IPS-20b (cell line): ENCODE results near the gene SMLR1.

ENCODE experiments used
- H3K27ac ChIP-seq: one replicate; pipeline ENCODE4 v1.5.1; 2013; ENCODE audit warnings: low read length
- H3K27me3 ChIP-seq: 2 replicates; pipeline ENCODE4 v1.6.1; 2013; ENCODE audit warnings: mild to moderate bottlenecking, low read length, inconsistent platforms; ENCODE audit not compliant: insufficient read depth
- H3K36me3 ChIP-seq: 2 replicates; pipeline ENCODE4 v1.6.1; 2013; ENCODE audit warnings: low read depth, mild to moderate bottlenecking, inconsistent platforms, low read length, moderate library complexity; ENCODE audit not compliant: insufficient read depth
- H3K4me1 ChIP-seq: 2 replicates; pipeline ENCODE4 v1.6.1; 2013; ENCODE audit warnings: mild to moderate bottlenecking, control low read depth, inconsistent platforms, low read length, moderate library complexity; ENCODE audit not compliant: insufficient read depth
- H3K4me3 ChIP-seq: 2 replicates; pipeline ENCODE4 v1.5.1; 2013; ENCODE audit warnings: mild to moderate bottlenecking, low read length, inconsistent platforms
- H3K9ac ChIP-seq: 2 replicates; pipeline ENCODE4 v1.6.1; 2013; ENCODE audit warnings: low read depth, mild to moderate bottlenecking, inconsistent platforms, low read length, moderate library complexity
- H3K9me3 ChIP-seq: 2 replicates; pipeline ENCODE4 v1.6.1; 2013; ENCODE audit warnings: mild to moderate bottlenecking, low read depth, low read length, inconsistent platforms; ENCODE audit not compliant: insufficient read depth

SMLR1 gene

DNA sequence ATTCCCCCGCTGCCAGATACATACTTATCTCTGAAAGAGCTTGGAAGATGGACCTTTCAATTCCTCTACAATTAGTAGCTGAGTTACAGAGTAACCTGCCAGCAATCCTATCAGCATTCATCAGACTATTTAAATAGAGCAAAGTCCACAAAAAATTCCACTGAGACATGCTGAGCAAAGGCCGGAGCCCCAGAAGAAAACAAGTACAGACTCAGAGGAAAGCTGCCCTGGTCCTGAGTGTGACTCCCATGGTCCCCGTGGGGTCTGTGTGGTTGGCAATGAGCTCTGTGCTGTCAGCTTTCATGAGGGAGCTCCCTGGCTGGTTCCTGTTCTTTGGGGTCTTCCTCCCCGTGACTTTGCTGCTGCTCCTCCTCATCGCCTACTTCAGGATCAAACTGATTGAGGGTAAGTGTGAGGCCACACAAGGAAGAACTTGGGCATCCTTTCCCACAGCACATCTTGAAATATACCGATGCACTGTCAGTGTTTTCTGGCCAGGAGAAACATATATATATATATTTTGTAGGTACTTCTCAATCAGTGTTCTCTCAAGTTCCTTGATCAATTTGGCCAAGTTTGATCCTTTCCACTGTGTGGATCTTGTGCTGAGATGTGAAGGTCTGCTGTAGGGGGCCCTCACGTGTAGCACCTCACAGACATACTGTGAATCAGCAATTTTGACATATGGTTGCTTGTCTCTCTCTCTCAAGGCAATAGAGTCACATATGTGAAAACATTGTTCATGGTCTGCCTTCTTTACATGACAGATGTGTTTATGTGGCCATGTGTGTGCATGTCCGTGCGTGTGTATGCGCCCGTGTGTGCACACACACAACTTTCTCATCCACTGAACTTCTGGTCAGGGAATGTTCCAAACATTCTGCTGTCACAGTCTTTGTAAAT lies at the start of gene SMLR1:
Gene SMLR1, plus strand, starts transcription at position 160 of the 903 bp plus-strand sequence. Its CDS starts 8 bp downstream, at position 168.
- Histone ChIP-seq H3K36me3 (no peaks in the 10 kb centered on the region), H3K4me3 (no peak within 1 kb of the TSS), H3K9ac (no peak within 1 kb of the TSS), H3K27ac (no peak within 1 kb of the TSS), H3K9me3 (no peaks in the 10 kb centered on the region), H3K27me3 (no peaks in the 10 kb centered on the region), H3K4me1 (peaks cover 15% of the 10 kb centered on the region)

DNA sequence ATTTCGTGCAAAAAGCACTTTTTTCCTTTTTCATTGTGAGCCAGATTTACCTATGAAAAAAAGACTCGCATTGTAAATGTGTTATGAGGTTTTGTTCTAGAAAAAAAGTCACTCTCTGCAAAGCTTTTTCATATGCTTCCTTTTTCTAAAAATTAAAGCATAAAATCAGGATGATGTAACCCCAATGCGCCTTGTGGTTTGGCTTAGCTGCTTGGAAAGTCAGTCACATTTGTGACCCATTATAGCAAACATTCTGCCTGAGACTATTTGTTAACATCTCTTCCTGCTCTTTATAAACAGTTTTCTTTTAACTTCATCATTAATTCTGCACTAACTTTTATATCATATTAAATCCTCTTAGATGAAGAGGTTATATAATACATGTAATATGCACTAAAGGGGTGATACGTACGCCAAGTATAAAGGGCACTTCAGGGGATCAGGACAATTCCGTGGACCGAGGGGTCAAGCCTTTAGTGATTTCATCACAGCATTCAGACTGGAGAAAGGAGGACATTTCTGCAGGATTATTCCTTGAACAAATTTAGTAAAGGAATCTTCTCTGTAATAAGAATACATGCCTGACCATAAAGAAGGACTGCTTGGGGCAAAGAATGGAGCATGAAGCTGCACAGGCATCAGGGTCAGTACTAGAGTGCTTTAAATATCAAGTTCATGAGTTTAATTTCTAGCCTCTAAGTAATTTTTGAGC lies 48.1 kb upstream of the SMLR1 start:
- H3K27ac ChIP-seq: no peak overlapping the region
- no peak overlapping the region for H3K4me3 ChIP-seq
- H3K9ac ChIP-seq: no peak overlapping the region
- no peaks in the 10 kb centered on the region for H3K27me3 ChIP-seq
- no peaks in the 10 kb centered on the region for H3K9me3 ChIP-seq
- no peaks in the 10 kb centered on the region for H3K4me1 ChIP-seq
- H3K36me3 ChIP-seq: no peaks in the 10 kb centered on the region

DNA sequence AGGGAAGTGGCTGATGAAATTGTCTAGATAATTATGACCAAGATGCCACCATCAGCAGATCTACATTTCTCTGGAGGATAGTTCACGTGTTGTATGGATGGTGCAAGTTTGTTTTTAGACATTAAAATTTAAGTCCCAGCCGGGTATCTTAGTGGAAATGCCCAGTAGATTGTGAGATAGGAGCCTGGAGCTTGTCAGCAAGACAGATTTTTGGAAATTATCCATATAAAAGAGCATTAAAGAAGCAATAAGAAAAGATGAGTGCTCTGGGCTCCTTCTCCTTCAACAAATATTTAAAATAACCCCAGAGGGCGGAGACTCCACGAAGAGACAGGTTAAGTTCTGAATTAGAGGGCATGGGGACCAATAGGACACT lies 47.6 kb upstream of the SMLR1 start:
- no peaks in the 10 kb centered on the region for H3K27me3 ChIP-seq
- no peaks in the 10 kb centered on the region for H3K36me3 ChIP-seq
- H3K9me3 ChIP-seq: no peaks in the 10 kb centered on the region
- no peak overlapping the region for H3K27ac ChIP-seq
- H3K4me3 ChIP-seq: no peak overlapping the region
- no peak overlapping the region for H3K9ac ChIP-seq
- H3K4me1 ChIP-seq: no peaks in the 10 kb centered on the region

DNA sequence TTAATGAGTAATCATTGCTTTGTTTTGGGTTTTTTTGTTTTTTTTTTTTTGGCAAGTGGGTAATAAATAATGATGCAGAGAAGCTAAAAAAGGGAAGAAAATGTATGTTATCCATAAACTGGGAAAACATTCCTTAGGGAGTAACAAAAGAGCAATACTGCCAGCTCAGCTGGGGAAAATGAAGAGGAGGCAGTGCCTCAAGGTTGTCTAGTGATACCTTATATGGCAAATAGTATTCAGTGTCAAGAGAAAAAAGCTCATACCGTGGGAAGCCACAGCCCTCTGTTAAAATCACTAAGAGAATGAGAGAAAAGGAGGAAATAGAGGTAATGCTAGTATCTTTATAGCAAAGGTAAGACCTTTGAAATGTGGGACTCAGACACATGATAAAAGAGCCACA lies 47.1 kb upstream of the SMLR1 start:
- H3K4me1 ChIP-seq: no peaks in the 10 kb centered on the region
- H3K36me3 ChIP-seq: no peaks in the 10 kb centered on the region
- H3K9me3 ChIP-seq: no peaks in the 10 kb centered on the region
- no peak overlapping the region for H3K4me3 ChIP-seq
- H3K27me3 ChIP-seq: no peaks in the 10 kb centered on the region
- H3K9ac ChIP-seq: no peak overlapping the region
- H3K27ac ChIP-seq: no peak overlapping the region

DNA sequence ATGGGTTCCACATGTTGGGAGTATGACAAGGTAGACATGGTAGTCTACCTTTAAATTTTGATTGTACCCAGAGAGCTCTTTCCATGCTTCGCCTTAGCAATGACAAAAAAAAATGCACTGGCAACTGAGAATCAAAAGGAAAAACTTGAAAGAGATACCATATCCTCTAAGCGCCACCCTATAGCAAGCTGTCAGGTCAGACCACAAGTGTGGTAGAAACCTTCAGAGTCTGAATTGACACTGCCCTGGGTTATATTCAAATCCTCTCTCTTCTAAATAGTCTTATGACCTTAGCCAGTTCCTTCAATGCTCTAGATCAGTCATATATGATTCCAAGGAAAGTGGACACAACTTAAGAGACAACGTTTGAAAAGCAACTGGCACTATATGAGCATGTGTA lies 45.6 kb upstream of the SMLR1 start:
- no peaks in the 10 kb centered on the region for H3K4me1 ChIP-seq
- H3K9me3 ChIP-seq: no peaks in the 10 kb centered on the region
- no peak overlapping the region for H3K27ac ChIP-seq
- H3K9ac ChIP-seq: no peak overlapping the region
- no peaks in the 10 kb centered on the region for H3K36me3 ChIP-seq
- H3K27me3 ChIP-seq: no peaks in the 10 kb centered on the region
- H3K4me3 ChIP-seq: no peak overlapping the region

DNA sequence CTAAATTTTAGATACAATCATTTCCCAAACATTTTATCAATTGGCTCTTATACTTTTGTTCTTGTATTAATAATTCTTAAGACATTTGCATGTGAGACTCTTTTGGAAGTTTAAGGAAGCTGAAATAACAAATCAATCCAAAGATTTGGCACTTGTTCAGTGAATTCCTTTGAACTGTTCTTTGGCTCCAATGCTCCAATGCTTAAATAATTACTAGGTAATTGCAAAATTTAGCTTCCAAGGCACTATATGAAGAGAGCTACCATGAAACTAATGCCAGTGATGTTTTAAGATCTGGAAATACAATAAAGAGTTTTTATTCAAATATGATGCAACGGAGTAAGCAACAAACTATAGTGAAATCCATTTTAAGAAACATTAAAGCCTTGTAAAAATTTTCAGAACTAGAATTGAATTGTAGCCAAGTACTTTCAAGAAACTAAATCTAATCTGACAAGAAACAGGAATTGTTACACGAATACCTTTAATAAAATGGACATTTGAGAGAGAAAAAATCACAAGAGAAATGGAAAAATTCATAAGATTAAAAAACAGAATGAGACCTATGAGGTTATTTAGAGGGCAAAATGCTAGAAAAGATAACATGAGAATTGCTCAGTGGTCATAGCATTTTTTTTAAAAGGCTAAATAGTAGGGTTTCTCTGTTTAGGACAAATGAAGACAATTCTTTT lies 43.6 kb upstream of the SMLR1 start:
- H3K9ac ChIP-seq: no peak overlapping the region
- H3K27ac ChIP-seq: no peak overlapping the region
- H3K4me1 ChIP-seq: no peaks in the 10 kb centered on the region
- no peaks in the 10 kb centered on the region for H3K27me3 ChIP-seq
- H3K9me3 ChIP-seq: no peaks in the 10 kb centered on the region
- no peaks in the 10 kb centered on the region for H3K36me3 ChIP-seq
- no peak overlapping the region for H3K4me3 ChIP-seq

DNA sequence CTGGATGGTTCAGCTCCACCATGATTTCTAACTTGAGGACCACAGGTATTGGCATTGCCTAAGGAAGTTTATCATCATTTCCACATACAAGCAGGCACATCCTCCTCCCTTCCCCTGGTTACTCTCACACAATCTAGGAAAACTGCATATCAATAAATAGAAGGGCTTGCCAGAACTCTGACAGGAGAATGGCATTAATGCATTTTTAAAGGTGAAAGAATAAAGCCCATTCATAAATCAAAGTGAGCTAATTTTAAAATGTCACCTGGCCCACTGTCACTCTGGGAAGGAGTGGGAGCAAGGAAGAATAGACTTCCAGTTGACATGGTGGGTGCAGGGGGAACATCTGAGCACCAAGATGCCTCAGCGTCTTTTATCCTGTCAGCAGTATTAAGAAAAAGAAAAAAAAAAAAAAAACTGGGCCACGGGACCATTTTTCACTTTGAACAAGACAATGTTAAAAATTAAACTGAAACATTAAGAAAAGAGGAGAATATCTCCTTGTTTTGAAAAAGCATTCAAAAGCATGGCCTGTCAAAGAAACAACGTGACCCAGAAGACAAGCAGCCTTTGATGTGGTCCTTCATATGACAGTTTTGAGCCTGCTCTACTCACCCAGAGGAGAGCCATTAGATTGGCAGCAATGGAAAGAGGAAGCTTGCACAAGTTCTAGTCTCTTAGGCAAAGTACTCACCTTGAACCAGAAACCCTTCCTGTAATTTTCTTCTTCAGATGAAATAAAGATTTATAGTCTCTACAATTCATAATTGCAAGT lies 39.3 kb upstream of the SMLR1 start:
- Histone ChIP-seq H3K4me1 (no peaks in the 10 kb centered on the region), H3K4me3 (no peak overlapping the region), H3K36me3 (no peaks in the 10 kb centered on the region), H3K9me3 (no peaks in the 10 kb centered on the region), H3K9ac (no peak overlapping the region), H3K27ac (no peak overlapping the region), H3K27me3 (no peaks in the 10 kb centered on the region)

DNA sequence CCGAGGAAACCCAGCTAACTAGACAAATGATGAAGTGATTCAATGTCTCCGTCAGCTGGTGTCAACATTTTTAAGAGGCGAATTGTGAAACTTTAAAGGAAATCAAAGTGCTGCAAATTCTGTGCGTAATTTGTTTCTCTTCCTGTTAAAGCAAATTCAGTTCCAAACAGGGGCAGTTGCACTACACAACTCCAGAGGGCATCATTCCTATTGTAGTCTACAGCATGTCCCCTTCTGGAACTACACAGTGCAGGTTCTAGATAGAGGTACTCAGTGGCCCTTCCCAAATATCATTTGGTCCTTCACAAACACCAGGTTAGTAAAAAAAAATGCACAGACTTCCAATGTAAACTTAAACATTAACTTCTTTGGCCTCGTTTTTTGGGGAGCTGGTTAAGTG lies 38.3 kb upstream of the SMLR1 start:
- Histone ChIP-seq H3K36me3 (no peaks in the 10 kb centered on the region), H3K27ac (no peak overlapping the region), H3K4me3 (no peak overlapping the region), H3K27me3 (no peaks in the 10 kb centered on the region), H3K4me1 (peaks cover 5% of the 10 kb centered on the region; the same call in 1 of the 2 replicates), H3K9me3 (no peaks in the 10 kb centered on the region), H3K9ac (no peak overlapping the region)

DNA sequence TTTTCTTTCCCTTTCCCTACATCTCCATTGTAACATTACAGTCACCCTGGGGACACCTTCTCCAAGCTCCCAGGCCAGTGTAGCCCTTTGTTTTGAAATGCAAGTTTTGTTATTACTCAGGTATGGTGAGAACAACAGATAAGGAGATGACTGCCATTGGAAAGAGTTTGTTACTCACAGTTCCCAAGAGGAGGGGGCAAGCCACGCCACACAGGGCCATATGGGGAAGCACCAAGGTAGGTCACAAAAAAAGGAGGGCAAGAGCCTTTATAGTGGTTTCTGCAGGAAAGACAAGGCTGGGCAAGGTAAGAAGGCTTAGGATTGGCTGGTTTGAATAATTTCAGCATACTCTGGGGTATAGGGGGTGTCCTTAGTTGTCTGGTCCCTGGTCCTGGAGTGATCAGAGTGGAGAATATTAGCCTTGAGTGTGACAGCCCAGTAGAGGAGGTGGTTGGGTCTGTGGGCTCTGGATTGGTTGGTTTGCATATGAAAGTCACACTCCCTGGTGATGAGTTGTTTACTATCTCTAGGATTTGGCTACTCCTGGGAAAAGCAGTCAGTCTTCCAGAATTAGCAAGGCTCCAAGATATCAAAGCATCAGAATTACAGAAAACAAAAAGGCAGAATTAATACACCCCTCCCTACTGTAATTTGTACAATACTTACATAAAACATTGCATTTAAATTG lies 33.1 kb upstream of the SMLR1 start:
- no peaks in the 10 kb centered on the region for H3K27me3 ChIP-seq
- H3K9ac ChIP-seq: no peak overlapping the region
- no peaks in the 10 kb centered on the region for H3K36me3 ChIP-seq
- no peak overlapping the region for H3K4me3 ChIP-seq
- H3K4me1 ChIP-seq: peaks cover 10% of the 10 kb centered on the region; the same call in 1 of the 2 replicates
- no peaks in the 10 kb centered on the region for H3K9me3 ChIP-seq
- H3K27ac ChIP-seq: no peak overlapping the region

DNA sequence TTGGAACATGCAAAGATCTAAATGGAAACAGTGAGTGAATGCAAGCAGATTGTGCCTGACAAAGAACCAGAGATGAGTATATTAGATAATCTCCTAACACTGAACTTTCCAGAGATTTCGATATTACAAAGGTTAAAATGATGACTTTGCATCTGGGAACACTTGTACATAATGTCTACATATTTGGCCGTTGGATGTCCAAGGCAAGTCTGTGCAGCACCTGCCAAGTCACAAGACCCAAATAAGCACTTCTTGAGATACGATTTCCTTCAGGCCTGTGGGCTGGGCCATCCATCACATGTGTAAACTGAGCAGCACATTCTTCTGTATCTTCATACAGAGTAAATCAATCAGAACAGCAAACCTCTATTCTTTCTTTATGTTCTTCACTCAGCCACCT lies 32.5 kb upstream of the SMLR1 start:
- Histone ChIP-seq H3K27ac (no peak overlapping the region), H3K4me3 (no peak overlapping the region), H3K36me3 (no peaks in the 10 kb centered on the region), H3K4me1 (peaks cover 10% of the 10 kb centered on the region; the same call in 1 of the 2 replicates), H3K9me3 (no peaks in the 10 kb centered on the region), H3K27me3 (no peaks in the 10 kb centered on the region), H3K9ac (no peak overlapping the region)
